ENCODE measurements around the gene SYNPR.

DNA sequence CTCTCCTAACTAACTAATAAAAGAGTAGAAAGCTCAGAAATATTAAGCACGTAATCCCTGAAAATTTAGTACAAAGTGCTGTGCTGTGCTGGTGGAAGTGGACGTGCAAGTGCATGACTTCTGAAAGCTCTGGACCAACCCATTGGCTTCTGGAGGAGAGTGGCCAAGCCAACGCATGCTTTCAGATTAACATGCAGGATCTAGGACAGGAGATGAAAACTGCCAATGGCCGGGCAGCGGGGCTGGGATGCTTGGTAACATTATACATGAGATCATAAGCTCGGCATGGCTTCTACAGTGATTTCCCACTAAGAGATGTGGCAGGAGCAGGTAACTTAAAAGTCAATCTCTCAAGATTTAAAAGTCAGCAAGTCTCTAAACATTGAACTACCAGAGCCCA lies 203.5 kb downstream of the SYNPR start:
- TF ChIP-seq POLR2A (IDR thresholded peaks at IDR 0.05), result no peak
- TF ChIP-seq, protein P1, sequence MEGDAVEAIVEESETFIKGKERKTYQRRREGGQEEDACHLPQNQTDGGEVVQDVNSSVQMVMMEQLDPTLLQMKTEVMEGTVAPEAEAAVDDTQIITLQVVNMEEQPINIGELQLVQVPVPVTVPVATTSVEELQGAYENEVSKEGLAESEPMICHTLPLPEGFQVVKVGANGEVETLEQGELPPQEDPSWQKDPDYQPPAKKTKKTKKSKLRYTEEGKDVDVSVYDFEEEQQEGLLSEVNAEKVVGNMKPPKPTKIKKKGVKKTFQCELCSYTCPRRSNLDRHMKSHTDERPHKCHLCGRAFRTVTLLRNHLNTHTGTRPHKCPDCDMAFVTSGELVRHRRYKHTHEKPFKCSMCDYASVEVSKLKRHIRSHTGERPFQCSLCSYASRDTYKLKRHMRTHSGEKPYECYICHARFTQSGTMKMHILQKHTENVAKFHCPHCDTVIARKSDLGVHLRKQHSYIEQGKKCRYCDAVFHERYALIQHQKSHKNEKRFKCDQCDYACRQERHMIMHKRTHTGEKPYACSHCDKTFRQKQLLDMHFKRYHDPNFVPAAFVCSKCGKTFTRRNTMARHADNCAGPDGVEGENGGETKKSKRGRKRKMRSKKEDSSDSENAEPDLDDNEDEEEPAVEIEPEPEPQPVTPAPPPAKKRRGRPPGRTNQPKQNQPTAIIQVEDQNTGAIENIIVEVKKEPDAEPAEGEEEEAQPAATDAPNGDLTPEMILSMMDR (IDR thresholded peaks at IDR 0.05), result no peak

Data from lower leg skin (tissue), 3 donors.